HepG2 (cell line): ENCODE results near the gene COPS6. TPM values are rescaled to one million over a fixed set of nuclear protein-coding genes. Genes with fewer than 3 reads are reported as not detected.

ENCODE experiments used
- BRCA1 ChIP-seq: sonication (generic); formaldehyde crosslinking; IDR thresholded peaks from 2 replicates; pipeline ENCODE4 v1.4.0; 2020; ENCODE audit warnings: missing genetic modification reagents
- GABPB1 ChIP-seq: IDR thresholded peaks from 2 replicates; pipeline ENCODE4 v1.6.1; 2016; ENCODE audit warnings: mild to moderate bottlenecking, missing genetic modification reagents, moderate library complexity, missing compliant biosample characterization
- HNRNPLL ChIP-seq: fragments of 200-400 bp; formaldehyde crosslinking; IDR thresholded peaks from 2 replicates; pipeline ENCODE4 v1.6.1; 2017; ENCODE audit warnings: mild to moderate bottlenecking, low read depth, low read length; ENCODE audit not compliant: poor library complexity, severe bottlenecking
- JUNB ChIP-seq: sonication (generic); formaldehyde crosslinking; IDR thresholded peaks from 2 replicates; pipeline ENCODE4 v1.8.0; 2022; ENCODE audit warnings: missing genetic modification reagents, mild to moderate bottlenecking, borderline replicate concordance
- KLF16 ChIP-seq, 2 experiments: sonication (generic) in 1 of 2; formaldehyde crosslinking in 1 of 2; IDR thresholded peaks; 2 replicates each; pipeline versions ENCODE4 v1.6.1 to v1.8.0; 2016 to 2023; ENCODE audit warnings: missing genetic modification reagents in 2 of 2, missing compliant biosample characterization in 1 of 2
- MED13 ChIP-seq: sonication (generic); formaldehyde crosslinking; IDR thresholded peaks from 2 replicates; pipeline ENCODE4 v1.5.0; 2020; ENCODE audit warnings: missing genetic modification reagents
- PHF8 ChIP-seq: sonication (generic); formaldehyde crosslinking; IDR thresholded peaks from 2 replicates; pipeline ENCODE4 v1.5.0; 2020; ENCODE audit warnings: missing genetic modification reagents
- PITX1 ChIP-seq: sonication (generic); formaldehyde crosslinking; IDR thresholded peaks from 2 replicates; pipeline ENCODE4 v1.5.1; 2020; ENCODE audit warnings: mild to moderate bottlenecking, missing genetic modification reagents
- SOX5 ChIP-seq: IDR thresholded peaks from 2 replicates; pipeline ENCODE4 v1.6.1; 2016; ENCODE audit warnings: borderline replicate concordance
- SP1 ChIP-seq, 2 experiments: fragments of 450-650 bp in 1 of 2; sonication (generic) in 1 of 2; formaldehyde crosslinking in 1 of 2; IDR thresholded peaks; 2 replicates each; pipeline versions ENCODE4 v1.4.0 to v1.6.1; 2016 to 2020; ENCODE audit warnings: missing genetic modification reagents in 1 of 2
- SRSF9 ChIP-seq: fragments of 200-400 bp; formaldehyde crosslinking; IDR thresholded peaks from 2 replicates; pipeline ENCODE4 v1.6.1; 2018; ENCODE audit warnings: borderline replicate concordance, mild to moderate bottlenecking, low read depth, low read length; ENCODE audit not compliant: insufficient read depth, poor library complexity, severe bottlenecking
- TARDBP ChIP-seq: sonication (generic); formaldehyde crosslinking; IDR thresholded peaks from 2 replicates; pipeline ENCODE4 v1.8.0; 2022; ENCODE audit warnings: mild to moderate bottlenecking, missing genetic modification reagents
- YY1 ChIP-seq: IDR thresholded peaks from 2 replicates; pipeline ENCODE4 v1.6.1; 2011; ENCODE audit warnings: low read length, low read depth, moderate library complexity, mild to moderate bottlenecking; ENCODE audit not compliant: insufficient read depth, insufficient replicate concordance
- ZFP41 ChIP-seq: sonication (generic); formaldehyde crosslinking; IDR thresholded peaks from 2 replicates; pipeline ENCODE4 v1.4.0; 2020; ENCODE audit warnings: mild to moderate bottlenecking, missing genetic modification reagents, borderline replicate concordance
- ZNF431 ChIP-seq: sonication (generic); formaldehyde crosslinking; IDR thresholded peaks from 2 replicates; pipeline ENCODE4 v1.9.0; 2022; ENCODE audit warnings: missing genetic modification reagents, low read depth, mild to moderate bottlenecking, borderline replicate concordance
- ZNF510 ChIP-seq: sonication (generic); formaldehyde crosslinking; IDR thresholded peaks from 2 replicates; pipeline ENCODE4 v1.4.0; 2020; ENCODE audit warnings: low read depth, mild to moderate bottlenecking, missing genetic modification reagents
- ZNF687 ChIP-seq: sonication (generic); formaldehyde crosslinking; IDR thresholded peaks from 2 replicates; pipeline ENCODE4 v1.5.1; 2020; ENCODE audit warnings: mild to moderate bottlenecking, missing genetic modification reagents, moderate library complexity
- ZNF816 ChIP-seq: sonication (generic); formaldehyde crosslinking; IDR thresholded peaks from 2 replicates; pipeline ENCODE4 v1.8.0; 2022; ENCODE audit warnings: missing genetic modification reagents, mild to moderate bottlenecking, borderline replicate concordance
- polyA plus RNA-seq, 8 experiments: library from polyadenylated mRNA; depleted of rRNA in 3 of 8; stranded (reverse) in 7 of 8; unstranded in 1 of 8; fragments of >200 nt; fragmentation: Illumina TruSeq in 4 of 8; extraction: Trizol in 4 of 8; gene quantifications; 2 replicates each; pipeline versions ENCODE4 v1.2.1 to v1.2.3, GENCODE V29; 2011 to 2016; ENCODE audit warnings: low read depth in 4 of 8, missing spikeins in 1 of 8, mixed read lengths in 1 of 8; ENCODE audit not compliant: insufficient read depth in 1 of 8
- total RNA-seq, 5 experiments: library from RNA; depleted of rRNA; stranded (reverse); fragments of >200 nt; fragmentation: Illumina TruSeq; extraction: Trizol; gene quantifications; 2 replicates each; pipeline ENCODE4 v1.2.3, GENCODE V29; 2016; ENCODE audit warnings: low read depth in 1 of 5
- TF ChIP-seq, protein P1 (sequence below): sonication (generic); formaldehyde crosslinking; IDR thresholded peaks from 2 replicates; pipeline ENCODE4 v1.8.1; 2023; ENCODE audit warnings: mild to moderate bottlenecking, moderate library complexity, missing genetic modification reagents
- TF ChIP-seq, protein P2 (sequence below): sonication (generic); formaldehyde crosslinking; IDR thresholded peaks from 2 replicates; pipeline ENCODE4 v1.5.0; 2020; ENCODE audit warnings: mild to moderate bottlenecking, missing genetic modification reagents

COPS6 gene
- total and polyA plus RNA-seq, 2 of the 13 experiments (the other 11 are each of a cell fraction or from before 2014, with no cell fraction given): 33.4 to 117 TPM

GRCh38 chr7:100126931-100127865, 38.4 kb downstream of the COPS6 start, which contains the start of gene MBLAC1 (continued):
- TF ChIP-seq ZNF687 (CRISPR knock-in tag) (peak; percentile 80), HNRNPLL (peak; percentile 40), SOX5 (CRISPR knock-in tag) (no peak), ZNF816 (CRISPR knock-in tag) (peak; percentile 97; the same call in 1 of the 2 replicates), KLF16 (CRISPR knock-in tag; IDR thresholded peaks at IDR 0.05) (no peak; a peak in 1 of 4 replicates), ZNF431 (CRISPR knock-in tag) (0 out of 2 replicates have a peak, but pooled peaks have one; percentile 54), BRCA1 (CRISPR knock-in tag) (peak; percentile 79; the same call in 1 of the 2 replicates), PITX1 (CRISPR knock-in tag) (peak; percentile 51; the same call in 1 of the 2 replicates), ZFP41 (CRISPR knock-in tag) (no peak; the same call in 1 of the 2 replicates), ZNF510 (CRISPR knock-in tag) (no peak), SP1 (IDR thresholded peaks at IDR 0.05) (no peak), SP1 (CRISPR knock-in tag; IDR thresholded peaks at IDR 0.05) (peak; percentile 29; the same call in 1 of the 2 replicates), TARDBP (CRISPR knock-in tag) (peak; percentile 20; the same call in 1 of the 2 replicates), PHF8 (CRISPR knock-in tag) (peak; percentile 82), SRSF9 (no peak), GABPB1 (CRISPR knock-in tag) (peak; percentile 56), JUNB (CRISPR knock-in tag) (no peak), YY1 (peak; percentile 92), MED13 (CRISPR knock-in tag) (no peak; the same call in 1 of the 2 replicates)
- TF ChIP-seq, protein P1, sequence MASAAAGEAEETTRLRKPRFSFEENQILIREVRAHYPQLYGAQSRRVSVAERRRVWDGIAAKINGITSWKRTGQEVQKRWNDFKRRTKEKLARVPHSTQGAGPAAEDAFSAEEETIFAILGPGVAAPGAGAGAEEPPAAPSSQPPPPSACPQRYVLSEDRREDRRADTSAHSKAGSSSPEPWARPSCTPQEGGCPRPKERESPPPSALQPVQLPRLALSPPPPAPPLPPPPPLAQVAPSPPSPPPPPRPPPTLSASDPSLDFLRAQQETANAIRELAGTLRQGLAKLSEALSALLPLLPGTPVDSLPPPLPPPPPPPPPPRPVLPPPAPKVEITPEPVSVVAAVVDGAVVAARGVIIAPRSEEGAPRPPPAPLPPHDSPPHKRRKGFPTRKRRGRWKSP (CRISPR knock-in tag): peak; percentile 63; the same call in 1 of the 2 replicates
- TF ChIP-seq, protein P2, sequence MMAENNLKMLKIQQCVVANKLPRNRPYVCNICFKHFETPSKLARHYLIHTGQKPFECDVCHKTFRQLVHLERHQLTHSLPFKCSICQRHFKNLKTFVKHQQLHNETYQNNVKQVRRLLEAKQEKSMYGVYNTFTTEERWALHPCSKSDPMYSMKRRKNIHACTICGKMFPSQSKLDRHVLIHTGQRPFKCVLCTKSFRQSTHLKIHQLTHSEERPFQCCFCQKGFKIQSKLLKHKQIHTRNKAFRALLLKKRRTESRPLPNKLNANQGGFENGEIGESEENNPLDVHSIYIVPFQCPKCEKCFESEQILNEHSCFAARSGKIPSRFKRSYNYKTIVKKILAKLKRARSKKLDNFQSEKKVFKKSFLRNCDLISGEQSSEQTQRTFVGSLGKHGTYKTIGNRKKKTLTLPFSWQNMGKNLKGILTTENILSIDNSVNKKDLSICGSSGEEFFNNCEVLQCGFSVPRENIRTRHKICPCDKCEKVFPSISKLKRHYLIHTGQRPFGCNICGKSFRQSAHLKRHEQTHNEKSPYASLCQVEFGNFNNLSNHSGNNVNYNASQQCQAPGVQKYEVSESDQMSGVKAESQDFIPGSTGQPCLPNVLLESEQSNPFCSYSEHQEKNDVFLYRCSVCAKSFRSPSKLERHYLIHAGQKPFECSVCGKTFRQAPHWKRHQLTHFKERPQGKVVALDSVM (CRISPR knock-in tag): no peak; the same call in 1 of the 2 replicates
